Endodermal cell (in vitro differentiated cells): ENCODE data around the gene FOXE3. TPM values are rescaled to one million over a fixed set of nuclear protein-coding genes. Genes with fewer than 3 reads are reported as not detected.

ENCODE experiments used
- DNase-seq: peaks from one replicate; pipeline ENCODE4 v3.0.0-alpha.2; 2017
- H3K27ac ChIP-seq: 2 replicates; pipeline ENCODE4 v1.5.1; 2013; ENCODE audit warnings: mild to moderate bottlenecking, low read depth, low read length, moderate library complexity
- H3K27me3 ChIP-seq: 2 replicates; pipeline ENCODE4 v1.6.1; 2013; ENCODE audit warnings: mild to moderate bottlenecking, low read length, moderate library complexity; ENCODE audit not compliant: insufficient read depth, control insufficient read depth, poor library complexity, severe bottlenecking
- H3K36me3 ChIP-seq: 2 replicates; pipeline ENCODE4 v1.7.0; 2013; ENCODE audit warnings: mild to moderate bottlenecking, low read length, moderate library complexity; ENCODE audit not compliant: control insufficient read depth, insufficient read depth
- H3K4me1 ChIP-seq: one replicate; pipeline ENCODE4 v1.7.0; 2013; ENCODE audit warnings: low read length; ENCODE audit not compliant: control insufficient read depth, insufficient read depth
- H3K4me3 ChIP-seq: 2 replicates; pipeline ENCODE4 v1.5.1; 2013; ENCODE audit warnings: mild to moderate bottlenecking, low read length, moderate library complexity
- H3K9ac ChIP-seq: 2 replicates; pipeline ENCODE4 v1.6.1; 2013; ENCODE audit warnings: mild to moderate bottlenecking, low read length, moderate library complexity; ENCODE audit not compliant: poor library complexity, severe bottlenecking; ENCODE audit errors: extremely low read depth
- H3K9me3 ChIP-seq: 2 replicates; pipeline ENCODE4 v1.6.1; 2013; ENCODE audit warnings: mild to moderate bottlenecking, low read length, moderate library complexity; ENCODE audit not compliant: control insufficient read depth
- H3K27ac Mint-ChIP-seq: 2 replicates; pipeline ENCODE4 v1.8.0; 2020; ENCODE audit warnings: mixed read lengths
- H3K27me3 Mint-ChIP-seq: 2 replicates; pipeline ENCODE4 v1.8.0; 2021; ENCODE audit warnings: mild to moderate bottlenecking, mixed read lengths; ENCODE audit not compliant: insufficient read depth
- H3K36me3 Mint-ChIP-seq: 2 replicates; pipeline ENCODE4 v1.8.0; 2020; ENCODE audit warnings: low read depth, mixed read lengths
- H3K4me1 Mint-ChIP-seq: 2 replicates; pipeline ENCODE4 v1.8.0; 2020; ENCODE audit warnings: mixed read lengths
- H3K4me3 Mint-ChIP-seq: 2 replicates; pipeline ENCODE4 v1.8.0; 2020; ENCODE audit warnings: mild to moderate bottlenecking, moderate library complexity, mixed read lengths
- H3K9me3 Mint-ChIP-seq: 2 replicates; pipeline ENCODE4 v1.8.0; 2020; ENCODE audit warnings: mild to moderate bottlenecking, mixed read lengths
- WGBS, 2 experiments: methylation state at CpG; one replicate each; pipeline versions ENCODE4 v1.1.5 to v1.1.7; 2013; ENCODE audit warnings: missing lambda C conversion rate in 2 of 2, mixed read lengths in 1 of 2; ENCODE audit not compliant: insufficient coverage in 1 of 2, insufficient read length in 1 of 2; 5-methylcytosine and 5-hydroxymethylcytosine counted together
- total RNA-seq, 2 donors: library from RNA; stranded (reverse); fragmentation: NEBNext Ultra II Directional in 1 of 2; extraction: Animal tissue kit (Norgen Biotek cat#: 25700) in 1 of 2; gene quantifications; 2 replicates in 1 of 2; 3 replicates in 1 of 2; pipeline ENCODE4 v1.2.1, GENCODE V29; 2021
- TF ChIP-seq, protein P1 (sequence below): fragments of 200-600 bp; sonication (generic); conservative IDR thresholded peaks from 2 replicates; pipeline ENCODE4 v1.5.0; 2021; ENCODE audit warnings: antibody characterized with exemption, mild to moderate bottlenecking

FOXE3 gene
- total RNA-seq, 2 donors from 2014 or later = not detected

DNA sequence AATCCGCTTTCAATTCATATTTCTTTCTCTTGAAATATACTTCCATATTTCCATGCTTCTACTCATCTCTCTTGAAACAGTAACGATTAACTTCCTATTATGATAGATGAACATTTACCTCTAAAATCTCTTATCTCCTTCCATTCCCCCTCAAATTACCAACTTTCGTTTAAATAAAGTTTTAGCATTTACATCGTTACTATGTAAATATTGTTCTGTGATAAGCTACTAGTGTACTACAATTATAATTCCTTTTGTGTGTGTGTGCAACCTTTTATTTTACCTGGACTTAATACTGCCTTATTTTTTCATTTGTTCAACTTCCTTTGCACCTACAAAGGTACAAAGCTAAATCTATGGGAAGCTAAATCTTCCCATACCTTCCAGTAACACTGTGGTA, 4.5 kb downstream of the FOXE3 start:
- Histone ChIP-seq H3K4me3 (no peak overlapping the region), H3K36me3 (no peaks in the 10 kb centered on the region), H3K27ac (no peak overlapping the region), H3K9ac (no peak overlapping the region), H3K4me1 (no peaks in the 10 kb centered on the region), H3K9me3 (no peaks in the 10 kb centered on the region), H3K27me3 (peaks cover 70% of the 10 kb centered on the region)
- Mint-ChIP-seq H3K4me1 (peaks cover 7% of the 10 kb centered on the region), H3K4me3 (no peak overlapping the region), H3K27me3 (peaks cover 77% of the 10 kb centered on the region), H3K9me3 (no peaks in the 10 kb centered on the region), H3K36me3 (no peaks in the 10 kb centered on the region), H3K27ac (no peak overlapping the region)
- TF ChIP-seq, protein P1, sequence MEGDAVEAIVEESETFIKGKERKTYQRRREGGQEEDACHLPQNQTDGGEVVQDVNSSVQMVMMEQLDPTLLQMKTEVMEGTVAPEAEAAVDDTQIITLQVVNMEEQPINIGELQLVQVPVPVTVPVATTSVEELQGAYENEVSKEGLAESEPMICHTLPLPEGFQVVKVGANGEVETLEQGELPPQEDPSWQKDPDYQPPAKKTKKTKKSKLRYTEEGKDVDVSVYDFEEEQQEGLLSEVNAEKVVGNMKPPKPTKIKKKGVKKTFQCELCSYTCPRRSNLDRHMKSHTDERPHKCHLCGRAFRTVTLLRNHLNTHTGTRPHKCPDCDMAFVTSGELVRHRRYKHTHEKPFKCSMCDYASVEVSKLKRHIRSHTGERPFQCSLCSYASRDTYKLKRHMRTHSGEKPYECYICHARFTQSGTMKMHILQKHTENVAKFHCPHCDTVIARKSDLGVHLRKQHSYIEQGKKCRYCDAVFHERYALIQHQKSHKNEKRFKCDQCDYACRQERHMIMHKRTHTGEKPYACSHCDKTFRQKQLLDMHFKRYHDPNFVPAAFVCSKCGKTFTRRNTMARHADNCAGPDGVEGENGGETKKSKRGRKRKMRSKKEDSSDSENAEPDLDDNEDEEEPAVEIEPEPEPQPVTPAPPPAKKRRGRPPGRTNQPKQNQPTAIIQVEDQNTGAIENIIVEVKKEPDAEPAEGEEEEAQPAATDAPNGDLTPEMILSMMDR = no peak
- no peak for DNase-seq
- WGBS, 2 experiments = 87 to 95% methylated on average over 2 to 3 of the region's 4 CpGs

DNA sequence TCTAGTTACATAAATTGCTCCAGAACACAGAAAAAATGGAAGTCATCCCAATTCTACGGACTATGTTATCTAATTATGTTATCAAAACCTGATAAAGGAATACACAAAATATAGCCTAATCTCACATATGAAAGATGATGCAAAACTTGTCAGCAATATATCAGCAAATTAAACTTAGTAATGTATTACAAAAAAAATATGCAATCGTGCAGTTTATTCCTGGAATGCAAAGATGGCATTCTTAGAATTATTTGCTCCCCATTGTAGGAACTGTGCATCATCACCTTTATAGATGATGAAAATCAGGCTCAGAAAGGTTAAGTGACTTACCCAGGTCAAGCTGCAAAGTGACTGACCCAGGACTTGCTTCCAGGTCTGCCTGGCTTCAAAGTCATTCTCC, 7.8 kb downstream of the FOXE3 start:
- Histone ChIP-seq H3K4me3 (no peak overlapping the region), H3K36me3 (no peaks in the 10 kb centered on the region), H3K4me1 (no peaks in the 10 kb centered on the region), H3K27ac (no peak overlapping the region), H3K9me3 (no peaks in the 10 kb centered on the region), H3K9ac (no peak overlapping the region), H3K27me3 (peaks cover 54% of the 10 kb centered on the region)
- Mint-ChIP-seq H3K36me3 (no peaks in the 10 kb centered on the region), H3K4me3 (no peak overlapping the region), H3K9me3 (no peaks in the 10 kb centered on the region), H3K27me3 (peaks cover 83% of the 10 kb centered on the region), H3K27ac (no peak overlapping the region), H3K4me1 (peaks cover 7% of the 10 kb centered on the region)
- DNase-seq = no peak
- WGBS, 2 experiments = 50% methylated on average over 2 of the region's 2 CpGs; no CpG with 5 or more reads in 1 of the 2 experiments
- TF ChIP-seq, protein P1 = no peak

DNA sequence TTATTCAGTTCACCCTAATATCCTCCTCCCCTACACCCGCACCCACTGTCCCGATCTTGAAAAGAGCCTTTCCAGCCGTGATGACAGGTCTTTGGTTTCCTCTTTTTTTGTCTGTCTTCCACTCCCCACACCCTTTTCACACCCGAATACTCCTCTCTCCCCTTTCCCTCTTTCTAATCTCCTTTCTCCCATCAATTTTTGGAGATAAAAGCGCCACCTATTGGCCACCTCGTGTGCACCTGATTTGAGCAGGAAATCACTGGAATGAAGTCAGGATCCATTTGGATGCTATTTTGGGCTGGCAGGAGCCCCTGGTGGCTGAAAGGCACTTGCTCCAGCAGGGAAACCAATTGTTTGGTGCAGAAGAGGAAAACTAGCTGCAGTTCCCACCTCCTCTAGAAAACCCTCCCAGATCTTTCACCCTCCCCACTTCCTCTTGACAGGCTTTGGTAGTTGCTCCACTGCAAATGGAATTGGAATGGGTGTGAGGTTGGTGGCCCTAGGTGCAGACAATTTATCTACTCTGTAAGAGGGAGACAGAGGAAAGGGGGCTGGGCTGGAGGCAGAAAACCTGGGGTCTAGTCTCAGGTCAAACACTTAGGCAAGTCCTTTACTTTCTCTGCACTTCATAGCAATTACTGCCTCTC, 8.4 kb downstream of the FOXE3 start:
- Mint-ChIP-seq H3K27ac (no peak overlapping the region), H3K27me3 (peaks cover 83% of the 10 kb centered on the region), H3K4me3 (no peak overlapping the region), H3K4me1 (peaks cover 7% of the 10 kb centered on the region), H3K36me3 (no peaks in the 10 kb centered on the region), H3K9me3 (no peaks in the 10 kb centered on the region)
- Histone ChIP-seq H3K27me3 (peaks cover 54% of the 10 kb centered on the region), H3K9me3 (no peaks in the 10 kb centered on the region), H3K36me3 (no peaks in the 10 kb centered on the region), H3K9ac (no peak overlapping the region), H3K4me3 (no peak overlapping the region), H3K27ac (no peak overlapping the region), H3K4me1 (no peaks in the 10 kb centered on the region)
- DNase-seq = peak; percentile 93
- TF ChIP-seq, protein P1 = peak; percentile 96
- WGBS, 2 experiments = 11 to 14% methylated on average over 4 to 6 of the region's 6 CpGs
